GM18517 (cell line): ENCODE data around the gene PDZK1IP1.
"Not testable (repeated sequence)": the region's sequence is repeated elsewhere in the genome, so short reads cannot be mapped to it uniquely, and the experiment has no call there.

Source experiments
- ATAC-seq: cut with Tn5 transposase; IDR thresholded peaks from one replicate; pipeline ENCODE4 v1.9.1; 2021; ENCODE audit warnings: mild to moderate bottlenecking, moderate library complexity; ENCODE audit not compliant: unreplicated experiment

PDZK1IP1 gene

DNA sequence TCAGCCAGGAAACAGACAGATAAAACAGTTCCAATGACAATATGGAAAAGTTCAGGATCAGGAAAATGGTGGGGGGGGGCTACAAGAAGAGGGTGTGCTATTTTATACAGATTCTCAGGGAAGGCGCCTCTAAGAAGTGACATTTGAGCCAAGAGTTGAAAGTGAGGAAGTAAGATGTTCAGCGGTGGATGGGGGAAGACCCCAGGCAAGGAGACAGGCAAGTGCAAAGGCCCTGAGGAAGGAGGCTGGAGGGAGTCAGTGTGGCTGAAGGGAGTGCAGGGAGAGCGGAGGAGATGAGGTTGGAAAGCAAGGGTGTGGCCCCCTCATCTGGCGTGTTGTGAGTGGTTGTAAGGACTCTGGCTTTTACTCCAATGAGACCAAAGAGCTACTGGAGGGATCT, 8.4 kb upstream of the PDZK1IP1 start:
- ATAC-seq = no peak

DNA sequence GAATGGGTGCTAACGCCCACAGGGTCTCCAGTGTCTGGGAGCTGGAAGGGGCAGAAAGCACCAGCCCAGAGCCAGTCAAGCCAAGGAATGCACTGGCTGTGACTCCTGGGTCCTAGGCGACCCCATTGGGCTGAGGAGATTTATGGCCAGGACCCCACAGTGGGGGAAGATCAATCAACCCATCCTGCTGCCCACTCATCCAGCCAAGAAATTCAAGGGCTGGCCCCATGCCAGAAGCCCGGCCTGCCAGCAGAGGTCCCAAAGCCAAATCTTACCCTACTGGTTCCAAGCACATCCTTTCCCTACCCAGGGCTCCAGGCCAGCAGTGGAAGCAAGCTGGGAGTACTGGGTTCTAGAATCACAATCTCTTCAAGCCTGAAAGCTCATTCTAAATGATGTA, 6.8 kb upstream of the PDZK1IP1 start:
- ATAC-seq = no peak

DNA sequence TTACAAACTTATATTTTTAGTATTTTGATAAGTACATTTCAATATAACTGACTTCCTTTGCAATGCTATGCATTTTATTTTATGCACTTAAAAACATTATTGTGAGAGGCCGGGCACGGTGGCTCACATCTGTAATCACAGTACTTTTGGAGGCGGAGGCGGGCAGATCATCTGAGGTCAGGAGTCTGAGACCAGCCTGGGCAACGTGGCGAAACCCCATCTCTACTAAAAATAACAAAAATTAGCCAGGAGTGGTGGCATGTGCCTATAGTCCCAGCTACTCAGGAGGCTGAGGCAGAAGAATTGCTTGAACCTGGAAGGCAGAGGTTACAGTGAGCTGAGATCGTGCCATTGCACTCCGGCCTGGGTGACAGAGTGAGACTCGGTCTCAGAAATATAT, 6.1 kb upstream of the PDZK1IP1 start:
- not testable (repeated sequence) for ATAC-seq

DNA sequence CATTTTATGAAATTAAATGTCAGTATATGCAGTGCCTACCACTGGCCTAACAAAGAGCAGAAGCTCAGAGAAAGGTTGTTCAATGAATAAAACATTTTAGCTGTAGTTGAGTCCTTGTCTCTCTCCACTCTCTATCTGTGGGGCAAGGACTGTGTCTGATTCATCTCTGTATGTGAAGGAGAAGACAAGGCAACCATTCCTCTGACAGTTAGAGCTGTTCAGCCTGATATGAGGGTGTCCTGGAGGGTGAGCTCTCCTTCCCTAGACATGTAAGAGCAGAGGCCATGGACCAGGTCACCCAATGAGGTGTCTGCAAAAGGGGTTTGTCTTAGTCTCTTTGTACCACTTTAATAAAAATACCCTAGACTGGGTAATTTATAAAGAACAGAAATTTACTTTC, 4.5 kb upstream of the PDZK1IP1 start:
- ATAC-seq = no peak

DNA sequence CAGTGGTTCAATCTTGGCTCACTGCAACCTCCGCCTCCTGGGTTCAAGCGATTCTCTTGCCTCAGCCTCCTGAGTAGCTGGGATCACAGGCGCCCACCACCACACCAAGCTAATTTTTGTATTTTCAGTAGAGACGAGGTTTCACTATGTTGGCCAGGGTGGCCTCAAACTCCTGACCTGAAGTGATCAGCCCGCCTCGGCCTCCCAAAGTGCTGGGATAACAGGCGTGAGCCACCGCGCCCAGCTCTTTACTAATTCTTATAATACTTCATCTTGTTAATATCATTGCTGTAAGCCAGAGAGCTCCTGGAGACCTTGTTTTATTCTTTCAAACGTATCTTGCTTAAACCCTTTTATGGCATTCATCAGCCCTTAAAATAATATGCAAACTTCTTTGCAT, 3.7 kb upstream of the PDZK1IP1 start:
- ATAC-seq = not testable (repeated sequence)

DNA sequence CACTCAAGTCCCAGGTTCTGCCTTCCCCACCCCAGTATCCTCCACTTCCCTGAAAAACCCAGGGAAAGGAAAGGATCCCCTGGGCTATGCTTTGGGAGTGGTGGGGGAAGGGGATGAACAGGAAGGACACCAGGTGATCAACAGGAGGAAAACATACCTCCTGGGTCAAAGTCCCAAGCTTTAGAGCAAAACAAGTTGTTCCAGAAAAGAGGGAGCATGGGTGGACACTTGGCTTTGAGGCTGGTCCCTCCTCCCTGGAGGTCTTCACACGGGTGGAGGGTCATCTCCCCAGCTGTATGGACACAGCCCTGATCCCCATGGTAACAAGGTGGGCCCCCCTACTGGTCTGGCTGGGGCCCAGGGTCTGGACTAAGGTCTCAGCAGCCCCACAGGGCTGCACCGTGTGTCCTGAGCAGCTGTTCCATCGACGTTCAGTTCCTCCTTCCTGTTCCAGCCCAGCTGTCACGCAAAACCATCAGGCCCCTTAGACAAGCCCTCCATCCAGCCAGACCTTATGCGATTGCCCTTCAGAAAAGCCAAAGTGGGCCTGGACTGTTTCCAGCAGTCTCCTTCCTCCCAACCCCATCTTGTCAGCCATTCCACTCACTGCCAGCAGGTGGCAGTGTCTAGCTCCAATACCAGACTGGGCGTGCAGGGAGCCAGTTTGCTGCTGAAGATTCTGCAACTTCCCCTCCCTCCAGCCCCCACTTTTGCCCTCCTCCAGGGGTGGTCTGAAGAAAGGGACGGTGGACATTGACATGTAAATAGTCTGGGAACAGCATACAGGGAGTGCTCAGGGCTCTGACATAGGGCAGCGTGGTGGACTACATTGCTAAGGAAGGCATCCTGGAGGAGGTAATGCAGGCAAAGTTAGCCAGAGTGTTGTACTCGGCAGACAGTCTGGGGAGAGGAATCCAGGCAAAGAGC, 2.9 kb upstream of the PDZK1IP1 start:
- ATAC-seq = peak; percentile 72

DNA sequence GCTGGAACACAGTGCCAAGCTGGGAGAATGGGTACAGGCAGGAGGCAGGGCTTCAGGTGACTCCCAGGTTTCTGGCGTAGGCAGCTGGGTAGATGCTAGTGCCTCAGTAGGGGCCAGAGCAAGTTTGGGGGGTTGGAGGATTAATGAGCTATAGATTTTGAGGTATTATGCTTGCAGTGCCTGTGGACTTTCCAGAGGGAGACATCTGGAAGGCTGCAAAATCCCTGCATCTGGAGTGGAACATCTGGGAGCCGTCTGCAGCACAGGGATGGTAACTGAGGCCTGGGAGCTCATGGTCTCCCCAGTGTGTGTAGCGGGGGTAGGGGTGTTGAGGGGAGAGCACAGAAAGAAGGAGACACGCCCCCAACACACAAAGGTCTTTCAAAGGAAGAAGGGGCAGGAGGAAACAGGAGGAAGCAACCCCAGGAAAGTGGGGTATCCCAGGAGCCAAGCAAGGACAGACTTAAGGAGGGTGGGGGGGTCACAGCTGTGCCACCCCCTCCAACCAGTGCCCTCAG, 2.2 kb upstream of the PDZK1IP1 start:
- ATAC-seq = no peak

DNA sequence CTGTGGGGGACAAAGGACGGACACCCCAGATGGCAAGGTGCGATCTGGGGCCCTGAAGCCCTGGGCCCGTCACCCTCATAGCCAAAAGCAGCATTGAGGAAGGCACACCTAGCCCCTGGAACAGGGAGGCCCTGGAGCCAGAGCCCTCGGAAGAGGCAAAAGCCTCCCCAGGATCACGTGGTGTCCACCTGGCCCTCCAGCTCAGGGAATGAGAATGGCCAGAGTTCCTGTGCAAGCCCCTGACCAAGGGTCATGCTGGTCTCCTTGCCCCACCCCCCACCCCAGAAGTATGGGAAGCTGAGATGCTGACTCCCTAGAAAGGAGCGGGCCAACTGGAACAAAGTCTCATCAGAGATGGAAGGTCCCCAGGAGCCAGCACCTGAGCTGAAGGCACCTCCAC, 1.0 kb upstream of the PDZK1IP1 start:
- ATAC-seq = no peak

DNA sequence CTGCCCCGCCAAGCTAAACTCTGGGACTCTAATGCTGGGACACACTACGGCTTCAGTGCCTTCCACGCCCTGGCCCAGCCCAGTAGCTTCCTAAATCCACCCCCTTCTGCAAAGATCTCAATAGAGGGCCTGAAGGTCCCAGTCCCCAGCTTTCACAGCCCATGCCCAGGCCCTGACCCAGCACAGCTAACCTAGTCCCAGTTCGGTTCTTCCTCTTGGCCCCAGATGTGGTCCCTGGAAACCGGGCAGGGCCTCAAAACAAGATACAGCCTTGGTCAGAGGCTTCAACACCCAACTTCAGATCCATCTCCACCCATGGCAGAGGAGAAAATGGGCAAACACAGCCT, 646 bp upstream of the PDZK1IP1 start:
- ATAC-seq = no peak

DNA sequence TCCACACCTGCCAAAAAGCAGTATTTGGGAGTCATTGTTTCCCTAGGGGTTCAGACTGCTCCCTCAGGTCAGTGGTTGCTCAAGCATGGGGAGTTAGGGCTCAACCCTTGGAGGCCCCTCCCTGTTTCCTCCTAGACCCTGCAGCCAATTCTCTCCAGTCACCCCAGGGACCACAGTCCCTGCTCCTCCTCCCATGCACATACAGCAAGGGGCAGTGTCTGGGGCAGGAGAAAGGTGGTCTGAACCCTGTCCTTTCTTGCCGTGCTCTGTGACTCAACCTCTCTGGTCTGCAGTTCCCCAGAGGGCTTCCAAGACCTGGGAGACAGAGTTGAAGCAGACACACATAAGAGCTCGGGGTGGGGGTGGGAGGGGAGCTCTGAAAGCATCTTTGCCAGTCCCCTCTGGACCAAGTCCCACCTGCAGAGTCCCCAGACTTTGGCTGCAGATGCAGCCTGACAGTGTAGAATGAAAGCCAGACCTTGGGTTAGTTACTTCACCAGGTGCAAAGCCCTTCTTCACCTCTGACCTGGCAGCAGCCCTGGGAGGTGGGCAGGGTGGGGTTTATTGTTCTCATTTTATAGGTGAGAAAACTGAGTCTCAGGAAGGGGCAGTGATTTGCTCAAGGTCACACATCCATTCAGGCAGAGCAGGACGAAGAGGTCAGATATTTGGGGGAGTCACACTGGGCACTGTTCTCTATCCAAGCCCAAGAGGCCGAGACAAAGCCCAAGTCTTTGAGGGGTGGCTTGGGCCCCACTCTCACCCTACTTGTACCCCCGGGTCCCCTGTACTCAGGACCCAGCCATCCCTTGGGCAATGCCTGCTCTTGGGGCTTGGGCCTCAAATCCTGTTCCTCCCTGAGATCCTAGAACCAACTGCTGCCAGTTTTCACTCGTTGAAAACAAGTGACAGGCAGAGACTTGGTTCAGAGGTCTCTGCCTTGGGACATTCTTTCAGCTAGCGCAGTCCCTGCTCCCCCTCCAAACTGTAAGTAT, 748 bp downstream of the PDZK1IP1 start:
- ATAC-seq = no peak

DNA sequence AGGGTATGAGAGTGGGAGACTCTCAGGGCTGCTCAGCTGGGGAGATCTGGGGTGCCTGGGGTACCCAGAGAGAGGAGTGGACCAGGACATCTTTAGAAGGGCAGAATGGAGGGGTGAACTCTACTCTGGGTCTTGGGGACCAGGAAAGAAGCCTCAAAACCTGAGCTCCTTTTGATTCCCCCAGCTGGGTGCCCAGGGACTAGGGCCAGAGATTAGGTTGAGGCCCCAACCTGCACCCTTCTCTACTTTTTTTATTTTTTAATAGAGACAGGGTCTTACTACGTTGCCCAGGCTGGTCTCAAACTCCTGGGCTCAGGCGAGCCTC, 1.9 kb downstream of the PDZK1IP1 start:
- ATAC-seq = no peak

DNA sequence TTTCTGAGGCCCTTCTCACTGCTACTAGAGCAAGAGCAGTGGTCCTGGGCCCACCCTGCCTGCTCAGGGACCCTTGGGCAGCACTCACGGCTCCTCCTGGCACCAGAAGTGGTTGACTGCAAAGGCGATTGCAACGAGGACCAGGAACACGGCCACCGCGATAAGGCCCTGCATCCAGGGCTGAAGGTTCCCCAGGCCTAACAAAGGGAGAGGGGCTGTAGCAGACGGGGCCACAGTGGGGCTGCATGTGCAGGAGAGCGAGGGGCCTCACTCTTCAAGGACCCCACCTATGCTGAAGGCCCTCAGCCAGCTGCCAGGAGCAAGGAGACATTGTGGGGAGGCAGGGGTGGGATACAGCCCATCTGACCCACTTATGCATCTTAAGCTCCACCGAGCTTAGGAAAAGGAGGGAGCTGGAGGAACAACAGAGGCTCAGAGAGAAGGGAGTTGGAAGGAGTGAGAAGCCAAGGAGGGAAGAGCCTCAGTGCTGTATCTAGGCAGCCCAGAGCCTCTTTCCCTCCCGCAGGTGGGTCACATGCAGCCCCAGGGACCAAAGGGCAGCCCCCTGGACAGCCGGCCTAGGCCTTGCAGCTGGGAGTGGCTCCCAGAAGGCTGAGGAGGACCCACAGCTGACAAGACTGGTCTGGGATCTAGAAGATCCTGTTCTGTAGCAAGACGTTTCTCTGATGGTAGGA, 2.5 kb downstream of the PDZK1IP1 start:
- no peak for ATAC-seq

DNA sequence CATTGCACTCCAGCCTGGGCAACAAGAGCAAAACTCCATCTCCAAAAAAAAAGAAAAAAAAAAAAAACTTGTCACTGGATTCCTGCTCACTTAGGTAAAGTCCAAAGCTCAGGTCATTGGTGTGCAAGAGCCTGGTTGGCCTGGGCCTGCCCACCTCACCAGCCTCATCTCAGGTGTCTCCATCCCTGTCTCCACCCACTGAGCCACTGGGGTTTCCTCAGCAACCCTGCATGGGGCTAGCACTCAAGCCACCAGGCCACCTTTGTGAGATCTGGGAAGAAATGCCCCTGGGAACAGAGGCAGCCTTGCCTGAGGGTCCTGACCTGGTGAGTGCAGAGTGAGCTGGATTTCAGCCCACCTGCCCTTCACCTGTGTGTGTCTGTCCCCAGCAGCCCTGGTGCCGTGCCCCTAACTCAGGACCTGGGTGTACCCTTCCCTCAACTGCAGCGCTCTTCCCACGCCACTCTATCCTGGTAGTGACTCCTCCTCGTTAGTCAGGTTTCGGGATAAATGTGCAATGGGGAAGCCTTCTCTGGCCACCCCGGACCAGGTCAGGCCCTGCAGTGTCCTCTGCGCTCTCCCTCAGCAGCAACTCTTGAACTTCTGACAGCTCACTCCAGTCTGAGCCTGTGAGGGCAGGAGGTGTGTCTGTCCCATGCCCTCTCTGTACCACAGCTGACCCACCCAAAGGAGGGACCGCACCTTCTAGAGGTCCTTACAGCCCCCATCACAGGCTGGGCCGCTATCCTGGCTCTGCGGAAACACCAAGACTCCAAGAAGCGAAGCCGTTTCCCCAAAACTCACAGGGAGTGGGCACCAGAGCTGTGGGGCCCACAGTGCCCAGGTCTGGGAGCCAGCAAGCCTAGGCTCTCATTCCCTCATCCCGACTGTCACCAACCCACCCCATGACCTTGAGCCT, 3.3 kb downstream of the PDZK1IP1 start:
- no peak for ATAC-seq

DNA sequence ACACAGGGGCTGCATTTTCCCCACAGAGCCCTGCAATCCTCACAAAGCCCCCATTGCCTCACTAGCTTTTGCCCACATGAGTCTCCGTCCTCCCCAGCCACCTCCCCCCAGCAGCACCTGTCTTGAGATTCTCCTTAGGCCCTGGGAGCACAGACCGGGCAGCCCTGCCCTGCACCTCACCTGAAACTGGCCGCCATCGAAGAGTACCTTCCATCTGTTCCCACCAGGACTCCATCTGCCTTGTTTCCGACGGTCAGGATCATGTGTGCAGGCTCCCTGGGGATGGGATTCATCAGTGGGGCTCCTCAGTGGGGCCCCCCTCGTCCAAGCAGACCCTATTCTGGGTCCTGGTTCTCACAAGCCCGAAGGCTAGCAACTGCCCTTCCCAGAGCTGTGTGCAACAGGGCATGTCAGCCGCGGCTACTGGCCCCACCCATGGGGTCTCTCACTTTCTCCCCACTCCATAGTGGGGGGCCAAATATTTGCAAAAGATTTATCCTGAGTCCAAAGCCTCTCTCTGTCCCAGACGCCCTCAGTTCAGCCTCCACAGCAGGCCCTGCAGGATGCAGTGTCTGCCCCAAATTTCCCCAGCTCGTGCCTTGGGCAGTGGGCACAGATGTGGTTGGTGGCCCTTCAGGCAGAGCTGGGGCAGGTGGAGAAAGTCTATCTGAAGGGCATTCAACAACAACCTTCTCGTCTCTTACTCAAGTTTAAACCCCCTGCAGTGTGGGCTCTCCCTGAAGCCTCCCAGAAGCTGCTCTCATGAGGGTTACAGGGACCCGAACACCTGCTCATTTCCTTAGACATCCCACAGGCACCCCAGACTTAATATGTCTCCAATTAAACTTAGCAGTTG, 4.8 kb downstream of the PDZK1IP1 start:
- ATAC-seq = no peak

DNA sequence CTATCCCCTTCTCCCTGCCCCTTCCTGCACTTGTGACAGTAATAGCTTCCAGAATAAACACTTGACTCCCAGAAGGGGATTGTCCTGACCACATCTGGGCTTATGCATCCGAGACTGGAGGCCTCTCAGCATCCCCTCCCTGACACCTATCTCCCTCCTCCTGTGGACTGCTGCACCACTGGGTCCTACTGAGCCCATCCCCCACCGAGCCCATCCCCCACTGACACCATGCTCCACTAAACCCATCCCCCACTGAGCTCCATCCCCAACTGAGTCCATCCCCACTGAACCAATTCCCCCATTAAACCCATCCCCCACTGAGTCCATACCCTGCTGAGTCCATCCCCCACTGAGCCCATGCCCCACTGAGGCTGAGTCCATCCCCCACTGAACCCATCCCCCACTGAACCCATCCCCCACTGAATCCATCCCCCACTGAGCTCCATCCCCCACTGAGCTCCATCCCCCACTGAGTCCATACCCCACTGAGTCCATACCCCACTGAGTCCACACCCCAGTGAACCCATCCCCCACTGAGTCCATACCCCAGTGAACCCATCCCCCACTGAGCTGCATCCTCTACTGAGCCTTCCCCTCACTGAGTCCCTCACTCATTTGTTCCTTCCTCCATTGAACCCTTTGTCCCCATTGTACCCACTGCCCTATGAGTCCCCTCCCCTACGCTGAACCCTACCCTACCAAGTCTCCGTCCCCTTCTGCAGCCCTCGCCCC, 5.6 kb downstream of the PDZK1IP1 start:
- ATAC-seq = no peak

DNA sequence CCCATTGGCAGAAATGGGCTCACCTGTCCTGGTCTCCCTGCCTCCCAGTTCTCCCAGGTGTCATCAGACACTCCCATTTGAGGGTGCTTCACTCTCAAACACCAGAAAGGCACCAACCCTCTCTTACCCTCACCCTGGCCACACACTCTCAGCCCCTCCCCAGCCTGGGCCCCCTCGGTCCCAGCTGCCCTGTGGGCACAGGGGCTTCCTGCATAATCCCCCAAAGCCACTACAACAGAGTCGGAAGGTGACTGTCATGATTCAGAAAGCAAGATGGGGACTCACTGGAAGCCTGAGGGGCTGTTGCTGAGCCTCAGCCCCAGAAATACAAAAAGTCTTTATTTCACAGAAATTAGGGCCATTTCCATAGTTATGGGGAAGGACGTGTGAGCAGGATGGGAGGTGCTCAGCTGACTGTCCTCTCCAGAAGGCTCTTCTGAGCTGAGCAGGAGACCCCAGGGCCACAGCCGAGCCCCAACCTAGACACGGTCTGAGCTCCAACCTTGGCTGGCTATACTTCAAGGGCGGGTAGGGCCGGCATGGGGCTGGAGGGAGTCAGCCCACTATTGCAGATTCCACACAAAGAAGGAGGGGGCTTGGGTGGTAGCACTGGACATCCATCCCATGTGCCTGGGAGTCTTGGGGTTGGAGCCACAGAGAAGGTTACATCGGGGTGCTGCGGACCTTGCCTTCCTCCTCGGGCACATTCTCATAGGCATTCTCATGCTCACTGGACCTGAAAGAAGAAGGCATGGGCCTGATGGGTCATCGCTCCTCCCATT, 6.3 kb downstream of the PDZK1IP1 start:
- no peak for ATAC-seq

DNA sequence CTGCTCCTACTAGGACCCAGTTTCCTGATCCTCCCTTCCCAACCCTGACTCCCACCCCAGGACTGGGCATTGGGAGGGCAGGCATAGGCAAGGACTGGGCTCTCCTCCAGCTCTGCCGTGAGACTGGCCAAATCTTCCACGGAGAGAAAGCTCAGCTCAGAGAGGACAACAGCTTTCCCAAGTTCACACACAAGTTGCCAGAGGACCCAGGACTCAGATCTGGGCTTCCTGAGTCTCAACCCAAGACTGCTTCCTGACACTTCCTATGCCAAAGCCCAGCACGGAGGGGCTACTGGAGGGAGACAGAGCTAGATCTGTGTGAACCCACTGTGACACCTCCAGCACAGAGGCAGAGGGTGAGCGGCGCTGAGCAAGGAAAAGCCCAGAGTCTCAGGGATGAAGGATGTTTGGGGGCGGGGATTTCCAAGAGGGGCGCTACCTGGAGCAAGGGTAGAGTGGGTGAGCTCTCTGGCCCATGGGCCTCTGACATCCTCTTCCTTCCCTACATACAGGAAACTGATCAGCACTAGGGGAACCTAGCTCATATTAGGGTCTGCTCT, 7.1 kb downstream of the PDZK1IP1 start:
- no peak for ATAC-seq
